DMS153 (cell line): Measurements from ENCODE around the gene RPLP2.

Experiments used
- DNase-seq: peaks from one replicate; lab custom pipeline; 2025; lab: John Stamatoyannopoulos, UW

The RPLP2 gene

DNA sequence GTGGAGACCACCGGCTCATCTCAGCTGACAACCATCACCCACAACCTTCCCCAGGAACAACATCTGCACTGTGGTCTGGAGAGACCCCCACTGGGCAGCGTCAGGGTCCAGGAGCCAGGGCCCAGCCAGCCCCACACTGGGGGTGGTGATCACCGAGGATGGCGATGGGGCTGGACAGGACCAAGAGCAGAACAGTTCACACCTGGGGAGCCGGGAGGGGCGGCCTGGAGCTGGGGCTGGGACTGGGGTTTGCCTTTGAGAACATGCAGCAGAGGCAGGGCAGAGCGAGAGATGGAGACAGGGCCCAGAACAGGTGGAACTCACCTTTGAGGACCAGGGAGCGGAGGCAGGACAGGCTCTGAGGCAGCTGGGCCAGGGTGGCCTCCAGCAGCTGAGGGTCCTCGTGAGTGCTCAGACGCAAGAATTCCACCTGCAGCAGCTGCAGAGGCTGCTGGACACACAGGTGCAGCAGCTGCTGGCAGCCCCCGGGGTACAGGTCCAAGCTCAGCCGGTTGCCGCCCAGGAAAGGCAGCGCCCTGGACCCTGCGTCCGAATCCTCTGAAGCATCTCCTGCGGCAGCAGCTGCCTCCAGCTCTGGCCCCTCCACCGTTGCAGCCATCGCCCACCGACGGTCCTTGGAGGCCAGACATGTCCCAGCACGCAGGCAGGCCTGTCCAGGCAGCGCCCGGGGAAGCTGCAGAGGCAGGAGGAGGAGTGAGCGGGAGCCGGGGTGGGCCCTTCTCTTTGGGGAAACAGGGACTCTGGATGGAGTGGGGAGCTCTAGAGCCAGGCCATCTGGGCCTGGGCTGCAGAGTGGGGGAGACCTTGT is 5.8 kb upstream of the RPLP2 start:
- peak; percentile 21 for DNase-seq

DNA sequence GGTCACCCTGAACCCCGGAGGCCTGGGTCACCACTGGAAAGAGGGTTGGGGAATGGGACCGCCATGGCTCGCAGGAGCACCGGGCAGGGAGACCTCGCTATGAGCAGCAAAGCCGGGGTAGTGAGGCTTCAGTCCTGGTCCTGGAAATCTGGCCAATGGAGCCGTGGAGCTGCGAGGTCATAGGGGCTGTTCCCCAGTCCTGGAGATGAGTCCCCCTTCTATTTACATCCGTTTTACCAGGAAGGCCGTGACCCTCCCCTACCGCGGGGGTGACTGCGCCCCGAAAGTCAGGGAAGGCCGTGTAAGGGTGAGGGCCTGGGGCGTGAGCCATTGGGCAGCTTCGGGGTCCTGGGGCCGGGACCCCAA is 5.2 kb upstream of the RPLP2 start:
- no peak for DNase-seq

DNA sequence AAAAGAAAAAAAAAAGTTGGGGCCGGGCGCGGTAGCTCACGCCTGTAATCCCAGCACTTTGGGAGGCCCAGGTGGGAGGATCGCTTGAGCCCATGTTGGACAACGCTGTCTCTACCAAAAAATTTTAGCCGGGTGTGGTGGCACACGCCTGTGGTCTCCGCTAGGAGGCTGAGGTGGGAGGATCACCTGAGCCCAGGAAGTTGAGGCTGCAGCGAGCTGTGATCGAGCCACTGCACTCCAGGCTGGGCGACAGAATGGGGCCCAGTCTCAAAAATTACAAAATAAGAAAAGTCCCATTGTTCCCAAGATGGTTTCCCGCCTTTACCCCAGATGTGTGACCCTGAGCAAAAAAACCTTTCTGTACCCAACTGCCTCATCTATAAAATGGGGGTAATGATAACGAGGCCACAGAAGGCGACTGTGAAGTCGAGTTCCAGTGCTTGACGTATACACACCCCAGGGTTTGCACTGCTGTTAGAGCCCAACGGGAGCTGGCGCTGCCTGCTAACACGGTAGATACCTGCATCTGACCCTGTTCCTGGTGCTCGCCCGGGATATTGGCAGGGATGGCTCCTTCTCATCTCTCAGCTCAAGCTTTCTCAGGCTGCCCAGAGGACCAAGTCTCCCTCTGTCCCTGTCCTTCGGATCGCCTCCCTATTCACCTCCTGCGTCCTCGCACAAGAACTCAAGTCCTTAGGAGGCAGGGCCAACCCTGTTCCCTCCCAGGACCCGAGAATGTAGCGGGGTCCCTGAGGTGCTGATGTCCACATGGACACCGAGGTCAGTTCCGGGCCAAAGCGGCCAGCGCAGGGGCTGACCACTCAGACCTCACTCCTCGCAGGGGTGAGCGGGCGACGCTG is 1.1 kb upstream of the RPLP2 start:
- DNase-seq: no peak

DNA sequence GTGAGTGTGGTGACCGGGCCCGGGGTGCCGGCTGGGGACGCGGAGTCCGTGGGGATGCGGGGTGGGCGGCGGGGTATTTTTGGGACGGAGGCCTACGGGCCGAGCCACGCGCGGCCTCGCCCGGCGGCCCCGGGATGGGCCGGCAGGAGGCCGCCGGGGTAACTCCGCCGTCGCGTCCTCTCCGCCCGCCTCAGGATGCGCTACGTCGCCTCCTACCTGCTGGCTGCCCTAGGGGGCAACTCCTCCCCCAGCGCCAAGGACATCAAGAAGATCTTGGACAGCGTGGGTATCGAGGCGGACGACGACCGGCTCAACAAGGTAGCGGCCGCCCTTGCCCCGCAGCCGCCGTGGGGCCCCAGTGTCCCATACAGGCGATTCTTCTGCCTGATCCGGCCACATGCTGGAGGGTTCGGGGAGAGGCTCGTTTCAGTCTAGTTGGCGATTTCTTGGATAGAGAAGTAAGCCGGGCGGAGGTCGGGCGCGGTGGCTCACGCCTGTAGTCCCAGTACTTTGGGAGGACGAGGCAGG is 337 bp downstream of the RPLP2 start:
- DNase-seq: no peak

DNA sequence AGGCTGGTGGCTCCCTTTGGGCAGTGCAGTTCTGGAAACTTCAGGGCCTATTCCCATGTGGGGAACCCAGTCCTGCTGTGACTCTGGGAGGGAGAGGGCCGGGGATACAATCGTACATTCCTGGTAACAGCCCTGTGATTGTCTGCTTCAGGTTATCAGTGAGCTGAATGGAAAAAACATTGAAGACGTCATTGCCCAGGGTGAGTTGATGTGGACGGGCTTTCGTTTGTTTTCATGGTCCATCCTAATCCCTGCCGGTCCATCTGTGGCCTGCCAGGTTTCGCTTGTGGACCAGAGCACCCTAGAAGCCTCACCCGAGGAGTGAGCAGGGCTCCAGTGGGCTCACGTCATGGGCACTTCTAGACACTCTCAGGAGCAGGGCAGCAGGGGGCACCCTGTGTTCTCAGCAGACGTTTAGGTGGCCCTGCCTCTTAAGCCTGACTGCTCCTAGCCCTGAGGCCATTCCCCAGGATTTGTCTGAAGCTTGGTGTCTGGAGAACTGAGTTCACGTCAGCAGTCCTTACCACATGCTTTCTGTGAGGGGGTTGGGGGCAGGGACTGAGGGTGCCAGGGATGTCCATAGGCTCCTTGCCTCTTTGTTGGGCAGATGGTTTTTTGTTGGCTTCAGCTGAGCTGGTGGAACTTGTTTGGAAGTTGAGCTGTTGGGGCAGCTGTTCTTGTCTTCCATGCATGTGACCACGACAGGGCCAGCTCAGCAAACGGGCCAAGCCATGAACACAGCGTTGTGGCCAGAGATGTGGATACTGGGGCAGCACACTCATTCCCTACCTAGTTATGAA is 1.9 kb downstream of the RPLP2 start:
- DNase-seq: no peak

DNA sequence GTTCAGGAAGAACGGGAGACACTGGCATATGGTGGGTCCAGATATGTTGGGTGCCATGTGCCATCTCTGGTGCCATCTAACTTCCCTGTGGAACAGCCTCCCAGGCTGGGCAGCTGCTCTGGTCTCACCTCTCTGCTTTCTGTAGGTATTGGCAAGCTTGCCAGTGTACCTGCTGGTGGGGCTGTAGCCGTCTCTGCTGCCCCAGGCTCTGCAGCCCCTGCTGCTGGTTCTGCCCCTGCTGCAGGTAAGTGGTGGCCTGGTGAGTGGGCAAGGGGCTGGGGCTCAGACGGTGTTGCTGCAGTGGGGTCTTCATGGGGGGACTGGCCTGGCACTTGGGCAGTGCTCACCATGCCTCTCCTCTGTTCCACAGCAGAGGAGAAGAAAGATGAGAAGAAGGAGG is 2.6 kb downstream of the RPLP2 start:
- no peak for DNase-seq

DNA sequence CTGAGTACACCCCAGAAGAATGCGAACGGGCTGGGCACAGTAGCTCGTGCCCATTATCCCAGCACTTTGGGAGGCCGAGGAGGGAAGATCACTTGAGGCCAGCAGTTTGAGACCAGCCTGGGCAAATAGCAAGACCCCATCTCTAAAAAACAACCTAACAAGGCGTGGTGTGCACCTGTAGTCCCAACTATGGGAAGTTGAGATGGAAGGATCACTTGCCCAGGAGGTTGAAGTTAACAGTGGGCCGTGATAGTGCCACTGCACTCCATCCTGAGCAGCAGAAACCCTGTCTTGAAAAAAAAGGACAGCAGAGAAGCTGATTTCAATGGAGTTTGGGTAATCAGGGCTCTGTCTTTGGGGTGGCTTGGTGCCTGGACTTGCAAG is 3.3 kb downstream of the RPLP2 start:
- DNase-seq: no peak

DNA sequence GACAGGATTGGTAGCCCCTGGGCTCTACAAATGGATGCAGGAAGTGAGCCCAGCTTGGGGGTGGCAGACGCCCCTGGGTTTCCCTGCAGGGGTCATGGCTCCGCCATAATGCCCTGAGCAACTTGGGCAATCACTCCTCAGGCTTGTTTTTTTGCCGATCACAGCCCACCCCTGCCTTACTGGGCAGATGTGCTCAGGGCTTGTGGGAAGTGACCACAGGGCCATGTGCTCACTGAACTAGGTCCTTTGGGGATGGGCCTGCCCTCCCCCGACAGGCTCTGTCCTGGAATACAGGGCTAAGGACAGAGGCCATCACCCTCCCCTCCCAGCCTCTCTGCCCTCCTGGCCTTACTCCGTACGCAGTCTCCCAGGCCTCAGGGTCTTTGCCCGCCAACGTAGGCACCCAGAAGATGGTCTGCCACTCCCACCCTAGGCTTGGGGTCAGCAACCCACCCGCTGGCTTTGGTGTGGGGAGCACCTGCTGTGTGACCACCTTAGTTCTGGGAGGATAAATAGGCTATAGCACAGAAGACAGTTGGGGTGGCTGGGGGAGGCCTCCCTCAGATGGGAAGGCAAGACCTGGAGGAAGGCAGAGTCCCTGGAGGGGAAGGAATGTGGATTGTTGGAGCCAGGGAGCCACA is 3.8 kb downstream of the RPLP2 start:
- no peak for DNase-seq

DNA sequence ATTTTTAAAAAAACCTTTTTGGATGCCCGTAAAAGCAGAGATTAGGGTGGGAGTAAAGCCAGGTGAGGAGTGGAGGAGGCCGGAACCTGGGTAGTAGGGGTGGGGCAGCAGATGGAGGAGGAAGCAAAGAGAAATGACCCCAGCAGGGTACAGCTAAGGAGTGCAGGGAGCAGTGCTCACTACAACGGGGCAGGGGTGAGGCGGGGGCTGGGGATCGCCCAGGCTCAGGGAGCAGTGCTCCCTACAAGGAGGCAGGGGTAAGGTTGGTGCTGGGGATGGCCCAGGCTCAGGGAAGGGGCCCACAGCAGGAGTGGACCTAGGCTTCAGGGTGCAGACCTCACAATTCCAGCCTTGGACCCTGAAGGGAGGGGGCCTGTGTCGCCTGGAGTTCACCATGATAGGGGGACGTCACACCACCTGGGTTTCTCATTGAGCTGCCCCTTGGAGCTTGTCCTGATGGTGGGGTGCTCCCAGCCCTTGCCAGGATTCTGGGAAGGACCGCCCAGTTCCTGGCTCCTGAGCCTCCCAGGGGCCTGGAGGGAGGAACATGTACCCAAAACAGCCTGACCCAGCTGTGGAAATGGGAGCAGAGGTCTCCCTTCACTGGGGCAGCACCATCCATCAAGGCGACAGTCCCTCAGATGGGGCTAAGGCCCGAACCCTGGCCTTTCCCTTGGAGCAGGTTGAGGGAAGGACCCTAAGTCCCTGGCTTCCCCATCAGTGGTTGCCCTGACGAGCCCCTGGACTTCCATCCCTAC is 6.1 kb downstream of the RPLP2 start:
- DNase-seq: no peak

DNA sequence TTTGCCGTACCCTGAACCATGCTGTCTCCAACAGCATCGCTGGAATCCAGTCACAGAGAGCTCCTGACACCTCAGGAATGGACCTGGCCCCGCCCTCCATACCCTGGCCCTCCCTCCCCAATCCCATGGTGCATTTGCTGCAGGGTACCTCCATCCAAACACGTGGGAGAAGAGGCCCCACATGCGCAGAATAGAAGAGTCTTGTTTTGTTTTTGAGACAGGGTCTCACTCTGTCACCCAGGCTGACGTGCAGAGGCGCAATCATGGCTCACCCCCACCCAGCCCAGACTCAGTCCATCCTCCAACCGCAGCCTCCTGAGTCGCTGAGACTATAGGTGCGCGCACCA is 6.6 kb downstream of the RPLP2 start:
- DNase-seq: no peak

DNA sequence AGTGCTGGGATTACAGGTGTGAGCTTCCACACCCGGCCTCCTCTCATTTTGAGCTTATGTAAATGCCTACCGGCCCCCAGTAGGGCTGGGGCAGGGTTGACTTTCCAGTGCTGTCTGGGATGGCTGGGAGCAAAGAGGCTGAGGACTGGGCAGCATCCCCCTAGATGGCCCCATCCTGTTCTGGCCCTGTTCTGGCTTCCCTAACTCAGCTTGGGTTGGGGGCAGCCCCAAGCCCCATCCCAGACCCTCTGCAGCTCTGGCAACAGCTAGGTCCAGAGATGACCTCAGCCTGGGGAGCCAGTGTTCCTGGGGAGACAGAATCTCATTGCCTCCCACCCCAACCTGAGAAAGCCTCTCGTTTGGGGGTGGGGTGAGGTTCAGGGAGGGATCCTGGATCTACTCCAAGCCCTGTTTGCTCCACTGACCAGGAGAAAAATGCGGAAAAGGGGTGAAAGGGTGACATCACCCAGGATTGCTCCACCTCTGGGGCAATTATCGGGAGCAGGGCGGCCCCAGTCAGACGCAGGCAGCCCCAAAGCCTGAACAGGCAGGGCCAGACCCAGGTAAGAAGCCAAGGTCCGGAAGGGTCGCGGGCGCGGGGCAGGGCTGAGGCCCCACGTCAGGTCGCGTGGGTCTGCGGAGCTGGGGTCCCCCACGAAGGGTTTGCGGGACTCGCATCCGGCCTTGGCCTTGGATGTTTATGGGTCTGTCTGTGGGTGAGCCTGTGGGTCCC is 8.8 kb downstream of the RPLP2 start, which contains the start of gene PNPLA2:
TSS of gene PNPLA2 (plus strand) at position 519 of the 733 bp plus-strand sequence. CDS start 805 bp downstream, outside the sequence.
- no peak for DNase-seq

DNA sequence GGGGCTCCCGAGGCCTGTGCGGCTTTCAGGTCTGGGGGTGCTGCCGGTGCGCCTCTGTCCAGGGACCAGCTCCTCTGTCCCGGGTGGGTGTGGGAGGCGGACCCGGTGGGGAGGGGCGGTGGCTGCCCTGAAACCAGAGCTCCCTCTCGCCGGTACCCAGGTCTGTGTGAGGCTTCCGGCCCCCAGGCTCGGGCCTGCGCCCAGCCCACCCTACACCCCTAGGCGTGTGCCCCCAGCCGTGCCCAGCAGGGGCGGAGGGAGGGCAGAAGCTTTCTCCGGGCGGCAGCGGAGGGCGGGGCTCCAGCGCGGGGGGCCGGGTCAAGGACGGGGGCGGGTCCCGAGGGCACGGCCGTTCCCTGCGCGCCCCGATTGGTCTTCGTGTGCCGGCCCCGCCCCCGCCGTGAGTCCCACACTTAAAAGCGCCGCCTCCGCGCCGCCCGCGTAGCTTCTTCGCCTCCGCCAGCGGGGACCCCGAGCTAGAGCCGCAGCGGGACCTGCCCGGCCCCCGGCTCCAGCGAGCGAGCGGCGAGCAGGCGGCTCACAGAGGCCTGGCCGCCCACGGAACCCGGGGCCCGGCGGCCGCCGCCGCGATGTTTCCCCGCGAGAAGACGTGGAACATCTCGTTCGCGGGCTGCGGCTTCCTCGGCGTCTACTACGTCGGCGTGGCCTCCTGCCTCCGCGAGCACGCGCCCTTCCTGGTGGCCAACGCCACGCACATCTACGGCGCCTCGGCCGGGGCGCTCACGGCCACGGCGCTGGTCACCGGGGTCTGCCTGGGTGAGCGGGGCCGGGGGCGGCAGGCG is 9.6 kb downstream of the RPLP2 start:
- DNase-seq: peak; percentile 68

DNA sequence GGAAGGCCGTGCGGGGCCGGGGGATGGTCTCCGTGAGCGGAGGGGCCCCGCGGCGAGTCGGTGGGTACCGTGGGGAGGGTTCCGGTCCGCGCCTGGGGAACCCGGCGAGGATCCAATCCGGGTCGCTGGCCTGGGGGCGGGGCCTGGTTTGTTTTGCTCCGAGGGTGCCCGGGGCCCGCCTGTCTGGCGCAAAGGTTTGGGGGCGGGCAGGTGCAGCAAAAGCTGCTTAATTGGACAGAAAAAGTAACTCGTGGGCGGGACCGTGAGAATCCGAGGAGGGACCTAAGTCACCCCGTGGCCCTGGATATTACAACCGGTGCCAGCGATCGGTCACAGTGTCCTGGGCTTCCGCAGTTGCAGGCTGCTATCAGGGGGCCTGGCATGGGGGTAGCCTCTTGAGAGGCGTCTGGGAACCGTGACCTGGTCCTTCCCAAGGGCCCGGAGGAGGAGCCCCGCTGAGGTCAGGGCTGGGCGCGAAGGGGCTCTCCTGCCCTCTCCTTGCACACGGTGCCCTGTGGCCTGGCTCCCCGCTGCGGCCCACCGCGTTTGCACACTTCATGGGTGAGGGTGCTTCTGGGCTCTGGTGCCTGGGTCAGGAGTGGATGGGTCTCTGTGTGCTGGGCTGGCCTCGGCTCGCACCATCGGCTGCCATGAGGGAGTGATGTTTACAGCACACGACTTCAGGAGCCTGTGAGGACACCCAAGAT is 10.3 kb downstream of the RPLP2 start:
- peak; percentile 85 for DNase-seq

DNA sequence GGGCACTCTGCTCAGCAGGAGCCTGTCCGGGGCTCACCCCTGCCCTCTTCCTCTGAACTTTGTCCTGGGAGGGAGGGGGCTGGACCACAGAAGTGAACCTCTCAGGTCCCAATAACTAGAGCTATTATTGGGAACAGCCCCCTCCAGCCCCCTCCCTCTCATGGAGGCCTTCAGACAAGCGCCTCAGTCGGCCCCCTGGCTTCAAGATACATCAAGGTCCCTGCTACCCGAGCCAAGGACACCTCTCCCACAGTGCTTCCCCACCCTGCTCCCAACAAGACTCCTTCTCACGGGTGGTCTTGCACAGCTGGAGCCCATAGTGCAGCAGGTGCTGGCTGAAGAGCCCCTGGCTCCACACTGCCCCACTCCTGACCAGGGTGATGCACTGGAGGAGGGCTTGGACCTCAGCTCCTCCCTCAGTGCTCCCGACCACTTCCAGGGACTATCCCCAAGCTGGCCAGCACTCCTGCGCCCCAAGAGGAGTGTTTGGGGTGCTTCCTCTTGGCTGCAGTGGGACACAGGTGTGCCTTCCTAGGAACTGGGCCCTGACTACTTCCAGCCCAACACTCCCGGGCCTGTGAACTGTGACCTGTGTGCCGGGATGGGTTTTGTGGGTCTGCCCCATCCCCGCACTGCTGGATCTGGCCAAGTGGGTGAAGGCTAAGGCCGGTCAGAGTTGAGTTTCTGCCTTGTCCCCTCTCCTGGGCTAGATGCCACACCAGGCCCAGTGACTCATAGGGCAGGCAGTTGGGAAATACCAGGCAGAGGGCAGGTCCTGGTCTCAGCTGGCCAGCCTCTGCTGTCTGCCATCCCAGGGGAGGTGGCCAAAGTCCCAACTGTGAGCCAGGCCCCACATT is 11.1 kb downstream of the RPLP2 start:
- DNase-seq: no peak

DNA sequence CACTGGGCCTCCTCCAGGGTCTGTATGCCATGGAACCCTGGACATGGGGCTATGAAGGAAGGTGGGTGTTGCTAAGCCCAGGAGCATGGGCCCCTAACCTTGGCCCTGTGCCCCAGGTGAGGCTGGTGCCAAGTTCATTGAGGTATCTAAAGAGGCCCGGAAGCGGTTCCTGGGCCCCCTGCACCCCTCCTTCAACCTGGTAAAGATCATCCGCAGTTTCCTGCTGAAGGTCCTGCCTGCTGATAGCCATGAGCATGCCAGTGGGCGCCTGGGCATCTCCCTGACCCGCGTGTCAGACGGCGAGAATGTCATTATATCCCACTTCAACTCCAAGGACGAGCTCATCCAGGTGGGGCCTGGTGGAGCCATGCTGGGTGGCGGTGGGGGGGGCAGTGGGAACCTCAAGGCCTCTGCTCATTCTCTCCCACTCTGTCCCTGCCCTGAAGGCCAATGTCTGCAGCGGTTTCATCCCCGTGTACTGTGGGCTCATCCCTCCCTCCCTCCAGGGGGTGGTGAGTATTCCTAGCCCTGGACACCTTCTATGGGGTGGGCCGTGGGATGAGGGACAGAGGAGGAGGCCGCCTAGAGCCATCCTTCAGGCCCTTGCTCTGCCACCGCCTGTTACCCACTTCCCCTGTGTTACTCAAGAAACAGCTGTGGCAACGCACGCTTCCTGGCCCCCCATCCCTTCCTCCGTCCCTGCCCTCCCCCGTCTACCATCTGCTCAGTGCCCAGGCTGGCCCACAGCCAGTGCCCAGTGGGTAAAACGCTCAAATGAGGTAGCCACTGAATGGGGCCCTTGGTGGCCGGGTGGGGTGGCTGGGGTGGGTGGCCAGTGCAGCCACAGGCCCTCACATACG is 12.0 kb downstream of the RPLP2 start:
- DNase-seq: no peak

DNA sequence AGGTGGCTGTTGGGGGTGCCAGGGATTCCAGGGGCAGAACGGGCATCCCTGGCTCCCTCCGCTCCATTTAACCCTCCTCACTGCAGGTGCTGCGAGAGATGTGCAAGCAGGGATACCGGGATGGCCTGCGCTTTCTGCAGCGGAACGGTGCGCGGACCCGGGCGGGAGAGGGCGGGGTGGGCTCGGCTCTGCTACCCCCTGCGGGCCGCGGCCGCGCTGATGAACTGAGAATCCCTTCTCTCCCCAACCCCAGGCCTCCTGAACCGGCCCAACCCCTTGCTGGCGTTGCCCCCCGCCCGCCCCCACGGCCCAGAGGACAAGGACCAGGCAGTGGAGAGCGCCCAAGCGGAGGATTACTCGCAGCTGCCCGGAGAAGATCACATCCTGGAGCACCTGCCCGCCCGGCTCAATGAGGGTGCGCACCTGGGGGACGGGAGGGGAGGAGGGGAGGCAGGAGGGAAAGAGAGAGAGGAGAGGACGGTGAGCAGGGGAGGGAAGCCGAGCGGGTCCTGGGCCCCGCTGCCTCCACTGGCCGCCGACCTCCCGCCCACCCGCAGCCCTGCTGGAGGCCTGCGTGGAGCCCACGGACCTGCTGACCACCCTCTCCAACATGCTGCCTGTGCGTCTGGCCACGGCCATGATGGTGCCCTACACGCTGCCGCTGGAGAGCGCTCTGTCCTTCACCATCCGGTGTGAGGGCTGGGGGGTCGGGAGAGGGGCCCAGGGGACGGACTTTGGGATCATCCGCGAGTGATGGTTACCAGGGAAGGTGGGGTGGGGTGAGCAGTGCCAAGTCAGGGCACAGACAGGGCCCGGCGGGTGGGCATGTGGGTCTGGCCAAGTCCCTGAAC is 13.9 kb downstream of the RPLP2 start:
- DNase-seq: peak; percentile 22
